DOHH2 (cell line): Measurements from ENCODE around the gene ENO4.

Source experiments
- EZH2phosphoT487 ChIP-seq: fragments of 200-600 bp; sonication (generic); IDR thresholded peaks from 2 replicates; pipeline ENCODE4 v1.6.1; 2017; ENCODE audit warnings: borderline replicate concordance, mild to moderate bottlenecking, antibody characterized with exemption, low read length, moderate library complexity, mixed read lengths
- TF ChIP-seq, protein P1 (sequence below): fragments of 200-600 bp; sonication (generic); IDR thresholded peaks from one replicate; pipeline ENCODE4 v1.5.1; 2014; ENCODE audit warnings: antibody characterized with exemption, mild to moderate bottlenecking, low read depth, low read length; ENCODE audit not compliant: poor library complexity, severe bottlenecking

DNA sequence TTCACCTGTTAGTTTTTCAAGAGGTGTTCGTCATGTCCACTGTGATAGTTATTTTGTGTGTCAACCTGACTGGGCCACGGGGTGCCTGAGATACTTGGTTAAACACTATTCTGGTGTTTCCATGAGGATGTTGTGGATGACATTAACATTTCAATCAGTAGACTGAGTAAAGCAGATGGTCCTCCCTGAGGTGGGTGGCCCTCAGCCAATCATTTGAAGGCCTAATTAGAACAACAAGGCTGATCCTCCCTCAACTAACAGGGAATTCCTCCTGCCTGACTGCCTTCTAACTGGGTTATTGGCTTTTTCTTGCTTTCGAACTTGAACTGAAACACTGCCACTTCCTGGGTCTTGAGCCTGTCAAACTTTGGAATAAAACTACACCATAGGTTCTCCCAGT lies 75.8 kb downstream of the ENO4 start:
- TF ChIP-seq, protein P1, sequence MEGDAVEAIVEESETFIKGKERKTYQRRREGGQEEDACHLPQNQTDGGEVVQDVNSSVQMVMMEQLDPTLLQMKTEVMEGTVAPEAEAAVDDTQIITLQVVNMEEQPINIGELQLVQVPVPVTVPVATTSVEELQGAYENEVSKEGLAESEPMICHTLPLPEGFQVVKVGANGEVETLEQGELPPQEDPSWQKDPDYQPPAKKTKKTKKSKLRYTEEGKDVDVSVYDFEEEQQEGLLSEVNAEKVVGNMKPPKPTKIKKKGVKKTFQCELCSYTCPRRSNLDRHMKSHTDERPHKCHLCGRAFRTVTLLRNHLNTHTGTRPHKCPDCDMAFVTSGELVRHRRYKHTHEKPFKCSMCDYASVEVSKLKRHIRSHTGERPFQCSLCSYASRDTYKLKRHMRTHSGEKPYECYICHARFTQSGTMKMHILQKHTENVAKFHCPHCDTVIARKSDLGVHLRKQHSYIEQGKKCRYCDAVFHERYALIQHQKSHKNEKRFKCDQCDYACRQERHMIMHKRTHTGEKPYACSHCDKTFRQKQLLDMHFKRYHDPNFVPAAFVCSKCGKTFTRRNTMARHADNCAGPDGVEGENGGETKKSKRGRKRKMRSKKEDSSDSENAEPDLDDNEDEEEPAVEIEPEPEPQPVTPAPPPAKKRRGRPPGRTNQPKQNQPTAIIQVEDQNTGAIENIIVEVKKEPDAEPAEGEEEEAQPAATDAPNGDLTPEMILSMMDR = no peak
- TF ChIP-seq EZH2phosphoT487 = no peak
